Stimulated activated naive CD8-positive, alpha-beta T cell treated with anti-CD3 and anti-CD28 coated beads, Interleukin-15, Interleukin-2, amounts not matched to agents 100 U/mL and 50 U/mL, for 24 hours (primary cell): ENCODE data around the gene TSPO.

Experiments used
- ATAC-seq: fragments of 150-1000 bp; cut with Tn5 transposase; one replicate; pipeline ENCODE4 v1.10.0; 2021
- DNase-seq: peaks from one replicate; pipeline ENCODE4 v3.0.0; 2021

TSPO gene

GRCh38 chr22:43179146-43179910 is 28.0 kb downstream of the TSPO start:
- ATAC-seq (no peak), DNase-seq (no peak)

GRCh38 chr22:43179911-43180195 is 28.5 kb downstream of the TSPO start:
- DNase-seq (no peak), ATAC-seq (no peak)

- ATAC-seq (no peak), DNase-seq (no peak)
Measured at GRCh38 chr22:43180670-43181069, 29.3 kb downstream of the TSPO start.

- no peak for DNase-seq
- no peak for ATAC-seq
Measured at GRCh38 chr22:43181321-43182076, 30.1 kb downstream of the TSPO start.

- no peak for DNase-seq
- ATAC-seq = no peak
Measured at GRCh38 chr22:43182118-43182517, 30.8 kb downstream of the TSPO start.

GRCh38 chr22:43182726-43183125 is 31.4 kb downstream of the TSPO start:
- DNase-seq (no peak), ATAC-seq (no peak)

- no peak for ATAC-seq
Measured at GRCh38 chr22:43183496-43184277, 32.3 kb downstream of the TSPO start.

GRCh38 chr22:43185860-43186261 is 34.5 kb downstream of the TSPO start:
- no peak for ATAC-seq
- no peak for DNase-seq

More at GRCh38 chr22:43183496-43184277, 32.3 kb downstream of the TSPO start:
- no peak for DNase-seq

GRCh38 chr22:43186272-43187170 is 35.2 kb downstream of the TSPO start, which contains the start of gene TTLL12:
Gene TTLL12, minus strand, starts transcription at chr22:43187134. Its CDS starts 65 bp downstream, at chr22:43187069.
- DNase-seq = peak; percentile 65
- ATAC-seq = peak; percentile 27

- peak; percentile 97 for ATAC-seq
- peak; percentile 98 for DNase-seq
Measured at GRCh38 chr22:43187171-43188099, 36.1 kb downstream of the TSPO start.

- ATAC-seq = no peak
Measured at GRCh38 chr22:43188829-43189545, 37.6 kb downstream of the TSPO start.

GRCh38 chr22:43191831-43192230 is 40.5 kb downstream of the TSPO start:
- DNase-seq = no peak
- ATAC-seq = no peak

More at GRCh38 chr22:43188829-43189545, 37.6 kb downstream of the TSPO start:
- no peak for DNase-seq

- no peak for DNase-seq
Measured at GRCh38 chr22:43197271-43197941, 46.0 kb downstream of the TSPO start.

GRCh38 chr22:43198126-43198525 is 46.8 kb downstream of the TSPO start:
- no peak for ATAC-seq
- DNase-seq = no peak

More at GRCh38 chr22:43197271-43197941, 46.0 kb downstream of the TSPO start:
- no peak for ATAC-seq

- ATAC-seq = no peak
- DNase-seq = no peak
Measured at GRCh38 chr22:43198936-43199335, 47.6 kb downstream of the TSPO start.

GRCh38 chr22:43199541-43199940 is 48.2 kb downstream of the TSPO start:
- ATAC-seq (no peak), DNase-seq (no peak)

GRCh38 chr22:43200031-43200430 is 48.7 kb downstream of the TSPO start:
- DNase-seq (no peak), ATAC-seq (no peak)

GRCh38 chr22:43200555-43200954 is 49.2 kb downstream of the TSPO start:
- DNase-seq (no peak), ATAC-seq (no peak)

- ATAC-seq (no peak), DNase-seq (no peak)
Measured at GRCh38 chr22:43201486-43202219, 50.3 kb downstream of the TSPO start.
